ENCODE results near the gene HAUS7.
A peak's percentile ranks its signal among the peaks of the same experiment; 100 is the strongest.

HAUS7 gene

GRCh38 chrX:153499341-153499740 is 29.0 kb upstream of the HAUS7 start:
- DNase-seq (ENCODE audit: low spot score): no peak

- DNase-seq (ENCODE audit: low spot score): no peak
These were observed 28.1 kb upstream of the HAUS7 start for GRCh38 chrX:153498453-153498852.

GRCh38 chrX:153496590-153496959 is 26.2 kb upstream of the HAUS7 start:
- no peak for DNase-seq (ENCODE audit: low spot score)

- DNase-seq (ENCODE audit: low spot score): no peak
These were observed 25.7 kb upstream of the HAUS7 start for GRCh38 chrX:153495903-153496589.

- peak; percentile 45 for DNase-seq (ENCODE audit: low spot score)
These were observed 25.0 kb upstream of the HAUS7 start for GRCh38 chrX:153495362-153495751.

GRCh38 chrX:153494541-153495361 is 24.4 kb upstream of the HAUS7 start, which contains the start of gene BGN:
Gene BGN, plus strand, starts transcription at chrX:153494980. Its CDS starts 9,652 bp downstream, at chrX:153504632.
- peak; percentile 39 for DNase-seq (ENCODE audit: low spot score)

GRCh38 chrX:153494061-153494460 is 23.7 kb upstream of the HAUS7 start:
- DNase-seq (ENCODE audit: low spot score): no peak

GRCh38 chrX:153493085-153493484 is 22.7 kb upstream of the HAUS7 start:
- DNase-seq (ENCODE audit: low spot score): no peak

- DNase-seq (ENCODE audit: low spot score): no peak
These were observed 22.2 kb upstream of the HAUS7 start for GRCh38 chrX:153492543-153492942.

GRCh38 chrX:153491918-153492317 is 21.5 kb upstream of the HAUS7 start:
- DNase-seq (ENCODE audit: low spot score): no peak

- DNase-seq (ENCODE audit: low spot score): no peak
These were observed 21.1 kb upstream of the HAUS7 start for GRCh38 chrX:153491351-153491914.

GRCh38 chrX:153490217-153490930 is 20.0 kb upstream of the HAUS7 start:
- no peak for DNase-seq (ENCODE audit: low spot score)

GRCh38 chrX:153488231-153488914 is 18.0 kb upstream of the HAUS7 start:
- DNase-seq (ENCODE audit: low spot score): no peak

- no peak for DNase-seq (ENCODE audit: low spot score)
These were observed 17.3 kb upstream of the HAUS7 start for GRCh38 chrX:153487590-153488071.

GRCh38 chrX:153486171-153486570 is 15.8 kb upstream of the HAUS7 start:
- no peak for DNase-seq (ENCODE audit: low spot score)

GRCh38 chrX:153485396-153486080 is 15.2 kb upstream of the HAUS7 start:
- no peak for DNase-seq (ENCODE audit: low spot score)

GRCh38 chrX:153482376-153483015 is 12.1 kb upstream of the HAUS7 start:
- DNase-seq (ENCODE audit: low spot score): no peak

GRCh38 chrX:153481043-153481442 is 10.7 kb upstream of the HAUS7 start:
- no peak for DNase-seq (ENCODE audit: low spot score)

GRCh38 chrX:153478746-153479145 is 8.4 kb upstream of the HAUS7 start:
- no peak for DNase-seq (ENCODE audit: low spot score)

- DNase-seq (ENCODE audit: low spot score): no peak
These were observed 7.5 kb upstream of the HAUS7 start for GRCh38 chrX:153477901-153478300.
